HT1080 (cell line): ENCODE measurements around the gene EPN1. TPM values are rescaled to one million over a fixed set of nuclear protein-coding genes. Genes with fewer than 3 reads are reported as not detected.
A peak's percentile ranks its signal among the peaks of the same experiment; 100 is the strongest.

ENCODE experiments used
- DNase-seq: peaks from one replicate; pipeline ENCODE4 v3.0.0-alpha.2; 2015; ENCODE audit warnings: low read depth
- total RNA-seq: library from RNA; depleted of rRNA; stranded (reverse); fragments of >200 nt; shearing (Covaris generic); gene quantifications from 2 replicates; pipeline ENCODE4 v1.2.3, GENCODE V29; 2014

The EPN1 gene
- total RNA-seq, 1 experiment from 2014 or later = 122 TPM

- DNase-seq = no peak
Measured at GRCh38 chr19:55646889-55647731, 27.9 kb upstream of the EPN1 start.

GRCh38 chr19:55647732-55648584 lies 27.1 kb upstream of the EPN1 start, which contains the start of gene CCDC106:
Gene CCDC106 (plus strand): TSS chr19:55648212. CDS start chr19:55649047, 835 bp downstream.
- peak; percentile 61 for DNase-seq

- DNase-seq = no peak
Measured at GRCh38 chr19:55648585-55649267, 26.3 kb upstream of the EPN1 start.

- DNase-seq = no peak
Measured at GRCh38 chr19:55649268-55650125, 25.5 kb upstream of the EPN1 start.

GRCh38 chr19:55650126-55650557 lies 24.9 kb upstream of the EPN1 start:
- no peak for DNase-seq

GRCh38 chr19:55650602-55651230 lies 24.3 kb upstream of the EPN1 start:
- no peak for DNase-seq

GRCh38 chr19:55651236-55651635 lies 23.8 kb upstream of the EPN1 start:
- no peak for DNase-seq

GRCh38 chr19:55652311-55653128 lies 22.5 kb upstream of the EPN1 start:
- DNase-seq = no peak

GRCh38 chr19:55653651-55654322 lies 21.2 kb upstream of the EPN1 start:
- peak; percentile 98 for DNase-seq

- DNase-seq = peak; percentile 98
Measured at GRCh38 chr19:55654323-55654867, 20.6 kb upstream of the EPN1 start.

- peak; percentile 92 for DNase-seq
Measured at GRCh38 chr19:55654868-55655647, 20.0 kb upstream of the EPN1 start, which contains the start of gene U2AF2. Gene U2AF2 (plus strand): TSS chr19:55655035. CDS start chr19:55655105, 70 bp downstream.

- no peak for DNase-seq
Measured at GRCh38 chr19:55655648-55656040, 19.4 kb upstream of the EPN1 start.

- no peak for DNase-seq
Measured at GRCh38 chr19:55656552-55656951, 18.5 kb upstream of the EPN1 start.

- DNase-seq = no peak
Measured at GRCh38 chr19:55656988-55657747, 17.9 kb upstream of the EPN1 start.

- no peak for DNase-seq
Measured at GRCh38 chr19:55658846-55659459, 16.1 kb upstream of the EPN1 start.

GRCh38 chr19:55659822-55660221 lies 15.2 kb upstream of the EPN1 start:
- no peak for DNase-seq
